ENCODE results near the gene ISLR. TPM values are rescaled to one million over a fixed set of nuclear protein-coding genes. Genes with fewer than 3 reads are reported as not detected.
"Not testable (repeated sequence)": the region's sequence is repeated elsewhere in the genome, so short reads cannot be mapped to it uniquely, and the experiment has no call there.

Gene ISLR
- total RNA-seq, 1 donor from 2014 or later = 108 TPM

GRCh38 chr15:74159773-74160172, 13.7 kb upstream of the ISLR start:
- Mint-ChIP-seq H3K9me3 (ENCODE audit: unreplicated experiment) (no peaks in the 10 kb centered on the region), H3K4me3 (ENCODE audit: unreplicated experiment) (no peak overlapping the region), H3K27me3 (ENCODE audit: unreplicated experiment) (no peaks in the 10 kb centered on the region), H3K4me1 (ENCODE audit: unreplicated experiment) (peaks cover 49% of the 10 kb centered on the region), H3K36me3 (ENCODE audit: unreplicated experiment) (no peaks in the 10 kb centered on the region), H3K27ac (ENCODE audit: unreplicated experiment) (no peak overlapping the region)
- no peak for DNase-seq (ENCODE audit: extremely low spot score, unreplicated experiment)
- TF ChIP-seq, protein P1, sequence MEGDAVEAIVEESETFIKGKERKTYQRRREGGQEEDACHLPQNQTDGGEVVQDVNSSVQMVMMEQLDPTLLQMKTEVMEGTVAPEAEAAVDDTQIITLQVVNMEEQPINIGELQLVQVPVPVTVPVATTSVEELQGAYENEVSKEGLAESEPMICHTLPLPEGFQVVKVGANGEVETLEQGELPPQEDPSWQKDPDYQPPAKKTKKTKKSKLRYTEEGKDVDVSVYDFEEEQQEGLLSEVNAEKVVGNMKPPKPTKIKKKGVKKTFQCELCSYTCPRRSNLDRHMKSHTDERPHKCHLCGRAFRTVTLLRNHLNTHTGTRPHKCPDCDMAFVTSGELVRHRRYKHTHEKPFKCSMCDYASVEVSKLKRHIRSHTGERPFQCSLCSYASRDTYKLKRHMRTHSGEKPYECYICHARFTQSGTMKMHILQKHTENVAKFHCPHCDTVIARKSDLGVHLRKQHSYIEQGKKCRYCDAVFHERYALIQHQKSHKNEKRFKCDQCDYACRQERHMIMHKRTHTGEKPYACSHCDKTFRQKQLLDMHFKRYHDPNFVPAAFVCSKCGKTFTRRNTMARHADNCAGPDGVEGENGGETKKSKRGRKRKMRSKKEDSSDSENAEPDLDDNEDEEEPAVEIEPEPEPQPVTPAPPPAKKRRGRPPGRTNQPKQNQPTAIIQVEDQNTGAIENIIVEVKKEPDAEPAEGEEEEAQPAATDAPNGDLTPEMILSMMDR (IDR thresholded peaks at IDR 0.05) = no peak

GRCh38 chr15:74160390-74160789, 13.1 kb upstream of the ISLR start:
- H3K4me1 Mint-ChIP-seq (ENCODE audit: unreplicated experiment) = peaks cover 49% of the 10 kb centered on the region
- not testable (repeated sequence) for H3K27me3 Mint-ChIP-seq (ENCODE audit: unreplicated experiment); DNase-seq (ENCODE audit: extremely low spot score, unreplicated experiment); H3K9me3 Mint-ChIP-seq (ENCODE audit: unreplicated experiment); H3K36me3 Mint-ChIP-seq (ENCODE audit: unreplicated experiment); H3K27ac Mint-ChIP-seq (ENCODE audit: unreplicated experiment); H3K4me3 Mint-ChIP-seq (ENCODE audit: unreplicated experiment)

GRCh38 chr15:74162195-74162536, 11.3 kb upstream of the ISLR start:
- H3K27ac Mint-ChIP-seq (ENCODE audit: unreplicated experiment) = peak overlapping the region; percentile 46
- not testable (repeated sequence) for H3K4me3 Mint-ChIP-seq (ENCODE audit: unreplicated experiment); H3K27me3 Mint-ChIP-seq (ENCODE audit: unreplicated experiment); DNase-seq (ENCODE audit: extremely low spot score, unreplicated experiment); H3K36me3 Mint-ChIP-seq (ENCODE audit: unreplicated experiment); H3K9me3 Mint-ChIP-seq (ENCODE audit: unreplicated experiment)
- peaks cover 37% of the 10 kb centered on the region for H3K4me1 Mint-ChIP-seq (ENCODE audit: unreplicated experiment)

GRCh38 chr15:74165461-74165860, 8.0 kb upstream of the ISLR start:
- Mint-ChIP-seq H3K27me3 (ENCODE audit: unreplicated experiment) (peaks cover 3% of the 10 kb centered on the region), H3K27ac (ENCODE audit: unreplicated experiment) (no peak overlapping the region), H3K9me3 (ENCODE audit: unreplicated experiment) (peaks cover 4% of the 10 kb centered on the region), H3K4me3 (ENCODE audit: unreplicated experiment) (no peak overlapping the region), H3K4me1 (ENCODE audit: unreplicated experiment) (peaks cover 30% of the 10 kb centered on the region), H3K36me3 (ENCODE audit: unreplicated experiment) (no peaks in the 10 kb centered on the region)
- DNase-seq (ENCODE audit: extremely low spot score, unreplicated experiment) = no peak
- TF ChIP-seq, protein P1 (IDR thresholded peaks at IDR 0.05) = no peak

DNA sequence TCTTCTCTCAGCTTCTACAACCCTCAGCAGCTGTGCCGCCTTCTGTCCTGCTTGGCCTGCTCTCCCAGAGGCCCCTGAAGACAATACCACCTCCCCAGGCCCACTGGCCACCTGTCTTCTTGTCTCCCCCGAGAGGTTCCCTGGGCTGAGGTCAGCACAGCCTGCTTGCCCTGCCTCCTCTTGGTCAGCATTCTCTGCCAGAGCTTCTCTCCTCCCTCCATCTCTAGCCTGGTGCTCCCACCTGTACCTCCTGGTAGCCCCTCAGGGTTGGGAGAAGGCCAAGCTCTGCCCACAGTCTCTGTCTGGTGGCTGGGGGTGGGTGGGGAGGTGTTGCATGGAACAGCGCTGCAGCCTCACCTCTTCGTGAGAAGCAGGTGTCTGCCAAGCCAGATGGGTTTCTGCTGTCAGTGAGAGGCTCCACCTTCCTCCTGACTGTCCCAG, 5.6 kb upstream of the ISLR start:
- no peak overlapping the region for H3K27ac Mint-ChIP-seq (ENCODE audit: unreplicated experiment)
- no peaks in the 10 kb centered on the region for H3K36me3 Mint-ChIP-seq (ENCODE audit: unreplicated experiment)
- H3K9me3 Mint-ChIP-seq (ENCODE audit: unreplicated experiment) = peaks cover 4% of the 10 kb centered on the region
- H3K4me3 Mint-ChIP-seq (ENCODE audit: unreplicated experiment) = no peak overlapping the region
- TF ChIP-seq, protein P1 (IDR thresholded peaks at IDR 0.05) = no peak
- peaks cover 3% of the 10 kb centered on the region for H3K27me3 Mint-ChIP-seq (ENCODE audit: unreplicated experiment)
- DNase-seq (ENCODE audit: extremely low spot score, unreplicated experiment) = peak; percentile 59
- peaks cover 38% of the 10 kb centered on the region for H3K4me1 Mint-ChIP-seq (ENCODE audit: unreplicated experiment)

DNA sequence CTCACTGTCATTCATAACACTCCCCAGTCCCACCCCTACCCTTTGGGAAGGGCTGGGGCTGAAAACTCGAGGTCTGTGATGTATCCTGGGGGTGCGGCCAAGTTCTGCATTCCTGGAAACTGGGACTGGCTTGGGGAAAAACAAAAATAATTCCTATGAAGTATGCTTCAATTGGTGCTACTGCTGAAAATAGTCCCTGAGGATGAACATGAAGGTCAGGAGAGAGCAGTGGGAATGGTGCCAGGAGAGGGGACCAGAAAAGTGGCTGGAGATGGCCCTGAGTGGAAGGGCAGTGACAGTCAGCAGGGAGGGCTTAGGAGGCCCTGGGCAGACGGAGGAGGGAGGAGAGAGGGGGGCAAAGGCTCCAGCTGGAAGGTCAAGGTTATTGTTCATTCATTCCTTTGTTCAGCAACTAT, 4.8 kb upstream of the ISLR start:
- H3K4me1 Mint-ChIP-seq (ENCODE audit: unreplicated experiment) = peaks cover 46% of the 10 kb centered on the region
- TF ChIP-seq, protein P1 (IDR thresholded peaks at IDR 0.05) = no peak
- H3K36me3 Mint-ChIP-seq (ENCODE audit: unreplicated experiment) = no peaks in the 10 kb centered on the region
- peak; percentile 63 for DNase-seq (ENCODE audit: extremely low spot score, unreplicated experiment)
- peaks cover 3% of the 10 kb centered on the region for H3K27me3 Mint-ChIP-seq (ENCODE audit: unreplicated experiment)
- peaks cover 4% of the 10 kb centered on the region for H3K9me3 Mint-ChIP-seq (ENCODE audit: unreplicated experiment)
- peak overlapping the region; percentile 25 for H3K27ac Mint-ChIP-seq (ENCODE audit: unreplicated experiment)
- no peak overlapping the region for H3K4me3 Mint-ChIP-seq (ENCODE audit: unreplicated experiment)
